Epithelial cell of prostate (primary cell): ENCODE data around the gene DIP2C.
A peak's percentile ranks its signal among the peaks of the same experiment; 100 is the strongest.
"Not testable (repeated sequence)": the region's sequence is repeated elsewhere in the genome, so short reads cannot be mapped to it uniquely, and the experiment has no call there.

Source experiments
- DNase-seq: peaks from one replicate; pipeline ENCODE4 v3.0.0-alpha.2; 2011; ENCODE audit warnings: low read depth, low spot score
- H3K27ac ChIP-seq: fragments of 450-650 bp; 2 replicates; pipeline ENCODE4 v1.5.1; 2017; ENCODE audit warnings: mild to moderate bottlenecking

The DIP2C gene

DNA sequence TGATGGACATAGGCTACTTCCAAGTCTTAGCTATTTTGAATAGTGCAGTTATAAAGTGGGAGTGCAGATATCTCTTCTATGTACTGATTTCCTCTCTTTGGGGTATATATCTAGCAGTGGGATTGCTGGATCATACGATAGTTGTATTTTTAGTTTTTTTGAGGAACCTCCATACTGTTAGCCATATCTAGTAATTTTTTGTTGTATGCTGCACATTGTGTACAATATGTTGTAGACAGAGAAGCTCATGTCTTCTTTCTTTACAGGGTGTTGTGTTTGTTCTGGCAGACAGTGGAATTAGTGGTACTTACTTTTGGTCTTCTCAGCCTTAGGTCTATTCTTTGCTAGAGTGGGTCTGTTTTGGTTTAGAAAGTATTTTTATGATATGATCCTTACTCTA is 13.7 kb upstream of the DIP2C start:
- no peak overlapping the region for H3K27ac ChIP-seq

GRCh38 chr10:700183-700582 is 10.7 kb upstream of the DIP2C start:
- H3K27ac ChIP-seq, DNase-seq: not testable (repeated sequence)

More for the DNA sequence above, 13.7 kb upstream of the DIP2C start:
- DNase-seq = no peak

- no peak for DNase-seq
These were observed 7.8 kb upstream of the DIP2C start for GRCh38 chr10:697097-697875.

GRCh38 chr10:695396-695795 is 5.9 kb upstream of the DIP2C start:
- no peak for DNase-seq
- H3K27ac ChIP-seq = no peak overlapping the region

More at GRCh38 chr10:697097-697875, 7.8 kb upstream of the DIP2C start:
- no peak overlapping the region for H3K27ac ChIP-seq

DNA sequence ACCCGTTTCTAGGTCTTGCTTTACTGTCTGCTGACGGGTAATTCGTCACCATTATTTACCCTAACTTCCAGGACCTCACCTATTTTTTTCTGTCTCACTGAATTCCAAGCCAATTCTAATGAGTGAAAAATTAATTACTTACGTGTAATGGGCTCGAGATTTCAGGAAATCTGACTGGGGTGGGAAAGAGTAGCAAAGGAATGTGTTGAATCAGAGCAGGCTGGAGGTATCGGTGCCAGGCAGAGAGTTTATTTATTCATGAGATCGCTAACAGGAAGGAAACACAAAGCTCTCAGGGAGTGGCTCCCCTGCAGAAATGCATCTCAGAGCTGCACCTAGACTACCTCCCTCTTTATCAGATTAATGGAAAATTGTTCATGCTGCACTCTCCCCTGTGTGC is 4.0 kb upstream of the DIP2C start:
- peak; percentile 36 for DNase-seq
- peak overlapping the region; percentile 14 for H3K27ac ChIP-seq

DNA sequence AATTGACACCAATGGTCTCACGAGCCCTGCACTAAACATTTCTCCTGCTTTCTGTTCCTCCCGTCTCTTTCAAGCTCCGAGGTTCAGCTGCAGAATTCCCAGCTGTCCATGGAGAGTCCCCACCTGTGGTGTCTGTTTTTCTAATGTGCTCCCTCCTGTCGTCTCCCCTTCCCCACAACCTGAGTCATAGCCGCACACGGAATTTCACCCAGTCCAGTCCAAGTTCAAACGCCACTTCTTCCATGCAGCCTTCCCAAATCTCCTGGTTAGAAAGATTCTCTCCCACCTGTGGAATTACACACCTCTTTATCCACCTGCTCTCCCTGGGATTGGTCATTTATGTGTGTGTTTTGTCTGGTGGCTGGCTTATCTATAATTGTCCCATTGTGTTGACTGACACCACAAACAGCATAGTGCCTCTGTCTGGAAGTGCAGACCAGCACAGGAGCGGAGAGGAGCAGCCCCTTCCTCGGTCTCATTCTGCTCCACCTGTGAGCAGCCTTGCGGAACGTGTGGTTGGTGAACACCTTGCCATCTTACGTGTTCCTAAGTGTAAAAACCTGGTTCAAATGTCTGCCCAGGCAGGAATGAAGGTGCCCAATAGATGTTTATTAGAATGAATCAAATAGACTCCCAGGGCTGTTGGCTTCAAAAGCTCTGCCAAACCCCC is 3.3 kb upstream of the DIP2C start:
- DNase-seq = no peak
- H3K27ac ChIP-seq = peak overlapping the region; percentile 14

DNA sequence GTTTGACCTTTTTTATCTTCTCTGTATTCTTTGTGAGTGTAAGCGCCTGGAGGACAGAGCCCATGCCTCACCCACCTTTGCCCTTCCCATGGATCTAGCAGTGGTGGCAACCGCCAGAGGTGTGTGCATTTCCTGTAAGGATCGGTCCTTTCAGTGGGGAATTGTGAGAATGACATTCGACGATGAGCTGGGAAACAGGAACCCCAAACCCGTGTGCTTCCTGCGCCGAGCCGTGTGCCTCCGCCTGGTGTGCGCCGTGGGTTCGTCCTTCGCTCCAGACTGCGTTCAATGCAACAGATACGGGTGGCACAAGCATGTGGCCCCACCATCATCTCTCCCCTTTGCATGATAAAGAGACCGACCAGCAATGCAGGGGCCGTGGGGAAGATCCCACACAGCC is 1.7 kb upstream of the DIP2C start:
- no peak overlapping the region for H3K27ac ChIP-seq
- DNase-seq = no peak

- H3K27ac ChIP-seq = no peak overlapping the region
- no peak for DNase-seq
These were observed 1.1 kb upstream of the DIP2C start for GRCh38 chr10:690372-691161.

DNA sequence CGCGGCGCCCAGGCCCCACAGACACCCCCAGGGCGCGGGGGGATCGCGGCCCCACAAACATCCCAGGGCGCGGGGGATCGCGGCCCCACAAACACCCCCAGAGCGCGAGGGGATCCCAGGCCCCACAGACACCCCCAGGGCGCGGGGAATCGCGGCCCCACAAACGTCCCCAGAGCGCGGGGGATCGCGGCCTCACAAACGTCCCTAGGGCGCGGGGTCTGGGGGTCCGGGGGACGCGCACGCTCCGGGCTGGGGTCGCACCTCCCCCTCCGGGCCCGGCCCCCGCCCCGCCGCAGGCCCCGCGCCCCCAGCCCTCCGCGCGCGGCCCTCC is 382 bp downstream of the DIP2C start:
- H3K27ac ChIP-seq = no peak overlapping the region
- DNase-seq = no peak

DNA sequence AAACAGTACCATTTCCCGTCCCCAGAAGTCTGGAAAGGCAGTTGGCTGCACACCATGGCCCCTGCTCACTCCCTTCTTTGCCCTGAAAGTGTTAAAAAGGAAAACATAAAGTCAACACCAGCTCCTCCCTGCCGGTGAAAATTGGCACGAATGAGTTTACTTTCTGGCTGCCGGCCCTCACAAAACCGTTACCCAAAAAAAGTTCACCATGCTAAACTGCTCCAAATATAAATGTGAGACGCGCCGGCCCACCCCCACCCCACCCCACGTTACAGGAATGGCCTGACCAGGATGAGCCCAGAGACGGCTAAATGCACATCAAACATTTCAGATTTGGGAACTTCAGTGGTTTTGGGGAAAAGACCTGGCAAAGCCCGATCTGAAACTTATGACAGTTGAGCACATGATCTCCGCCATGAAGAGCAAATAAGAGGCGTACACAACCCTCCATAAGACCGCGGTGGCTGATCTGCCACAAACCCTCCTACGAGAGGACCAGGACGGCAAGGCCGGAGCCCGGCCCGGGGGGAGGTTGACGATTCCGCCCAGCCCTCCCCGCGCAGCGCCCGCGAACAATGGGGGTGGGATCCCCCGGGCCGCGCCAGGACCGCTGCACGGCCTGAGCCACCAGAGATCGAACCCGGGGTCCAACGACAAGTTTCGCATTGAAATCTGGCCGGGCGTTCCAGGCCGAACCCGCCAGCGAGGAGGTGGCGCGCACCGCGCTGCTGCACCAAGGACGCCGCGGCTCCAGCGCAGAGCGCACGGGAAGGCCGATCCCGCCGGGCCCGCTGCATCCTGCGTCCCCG is 952 bp downstream of the DIP2C start:
- no peak for DNase-seq
- H3K27ac ChIP-seq = no peak overlapping the region

GRCh38 chr10:687583-688311 is 1.7 kb downstream of the DIP2C start:
- no peak overlapping the region for H3K27ac ChIP-seq
- no peak for DNase-seq

GRCh38 chr10:686155-686931 is 3.1 kb downstream of the DIP2C start:
- no peak overlapping the region for H3K27ac ChIP-seq
- DNase-seq = no peak

- DNase-seq = no peak
- no peak overlapping the region for H3K27ac ChIP-seq
These were observed 3.9 kb downstream of the DIP2C start for GRCh38 chr10:685613-686012.

GRCh38 chr10:683448-684071 is 5.9 kb downstream of the DIP2C start:
- H3K27ac ChIP-seq = peak overlapping the region; percentile 26
- DNase-seq = peak; percentile 18

- no peak for DNase-seq
- H3K27ac ChIP-seq = peak overlapping the region; percentile 26
These were observed 6.5 kb downstream of the DIP2C start for GRCh38 chr10:682931-683447.

DNA sequence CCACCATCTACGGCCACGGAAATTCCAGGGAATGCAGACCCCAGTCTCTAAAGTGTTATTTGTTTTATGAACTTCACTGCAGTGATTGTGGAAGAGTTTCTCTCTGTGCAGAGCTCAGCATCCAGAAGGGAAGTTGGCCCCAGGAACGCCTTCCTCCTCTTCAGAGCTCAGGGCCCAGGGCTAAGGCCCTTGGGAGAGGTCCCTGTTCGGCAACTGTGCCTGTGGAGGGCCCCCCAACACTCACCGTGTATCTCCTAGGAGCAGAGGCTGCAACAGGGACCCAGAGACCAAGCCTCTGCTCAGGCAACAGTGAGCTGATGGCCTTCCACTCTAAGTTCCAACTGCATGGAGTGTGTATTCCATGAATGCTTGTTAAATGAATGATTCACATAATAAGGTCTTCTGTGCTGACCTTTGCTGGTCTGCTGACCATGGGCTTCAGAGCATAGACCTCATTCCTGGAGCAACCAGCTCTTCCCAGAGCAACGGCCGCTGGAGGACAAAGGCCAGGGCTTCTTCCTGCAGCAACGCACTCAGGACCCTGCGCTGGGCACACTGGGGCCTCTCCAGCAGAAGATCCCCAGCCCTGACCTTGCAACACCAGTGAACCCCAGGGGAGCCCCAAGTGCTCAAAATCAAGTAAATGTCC is 7.7 kb downstream of the DIP2C start:
- DNase-seq = no peak
- no peak overlapping the region for H3K27ac ChIP-seq

DNA sequence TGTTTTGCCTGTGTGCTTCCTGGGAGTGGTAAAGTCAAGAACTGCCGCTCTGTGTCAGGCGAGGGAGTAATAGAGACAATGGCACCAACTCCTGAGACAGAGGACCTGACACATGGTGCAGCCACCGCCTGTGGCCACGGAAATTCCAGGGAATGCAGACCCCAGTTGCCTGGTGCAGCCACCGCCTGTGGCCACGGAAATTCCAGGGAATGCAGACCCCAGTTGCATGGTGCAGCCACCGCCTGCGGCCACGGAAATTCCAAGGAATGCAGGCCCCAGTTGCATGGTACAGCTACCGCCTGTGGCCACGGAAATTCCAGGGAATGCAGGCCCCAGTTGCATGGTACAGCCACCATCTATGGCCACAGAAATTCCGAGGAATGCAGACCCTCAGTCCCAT is 8.7 kb downstream of the DIP2C start:
- DNase-seq = no peak
- no peak overlapping the region for H3K27ac ChIP-seq

- DNase-seq = no peak
- no peak overlapping the region for H3K27ac ChIP-seq
These were observed 9.3 kb downstream of the DIP2C start for GRCh38 chr10:680146-680545.
